Measurements from ENCODE around the gene MAGEA6. TPM values are rescaled to one million over a fixed set of nuclear protein-coding genes. Genes with fewer than 3 reads are reported as not detected.
"Not testable (repeated sequence)": the region's sequence is repeated elsewhere in the genome, so short reads cannot be mapped to it uniquely, and the experiment has no call there.

The MAGEA6 gene
- total and polyA plus RNA-seq, 2 experiments from 2014 or later = 0.45 TPM; not detected in 1

DNA sequence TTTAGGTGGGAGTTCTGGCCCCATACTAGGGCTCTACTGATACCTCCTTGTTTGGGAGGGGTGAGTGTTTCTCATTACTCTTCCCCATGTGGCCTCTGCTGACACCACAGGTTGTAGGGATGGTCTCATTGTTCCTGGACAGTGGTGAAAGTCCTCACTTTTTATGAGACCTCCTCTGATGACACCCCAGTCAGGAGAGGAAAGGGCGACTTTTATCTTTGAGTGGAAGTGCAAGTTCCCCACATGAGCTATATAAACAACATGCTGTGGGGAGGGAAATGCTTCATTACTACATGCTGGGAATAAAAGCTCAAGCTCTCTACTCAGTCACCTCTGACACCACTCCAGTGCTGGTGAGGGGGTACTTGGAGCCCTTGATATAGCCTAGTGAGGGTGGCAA is 29.5 kb upstream of the MAGEA6 start:
- Histone ChIP-seq H4K20me1 (ENCODE audit: insufficient read depth, poor library complexity, severe bottlenecking) (no peaks in the 10 kb centered on the region), H3K27me3 (no peaks in the 10 kb centered on the region), H3K4me2 (no peak overlapping the region), H3K4me1 (ENCODE audit: insufficient read depth) (no peaks in the 10 kb centered on the region), H3K9me2 (replicated peaks; ENCODE audit: insufficient read depth) (no peaks in the 10 kb centered on the region), H3K36me3 (replicated peaks; ENCODE audit: insufficient read depth, low read depth) (no peaks in the 10 kb centered on the region), H3K79me2 (no peaks in the 10 kb centered on the region), H3K9me3 (ENCODE audit: low read depth) (no peaks in the 10 kb centered on the region), H2AFZ (no peak overlapping the region), H3K27ac (no peak overlapping the region), H3K4me3 (no peak overlapping the region)
- TF ChIP-seq, protein P1, sequence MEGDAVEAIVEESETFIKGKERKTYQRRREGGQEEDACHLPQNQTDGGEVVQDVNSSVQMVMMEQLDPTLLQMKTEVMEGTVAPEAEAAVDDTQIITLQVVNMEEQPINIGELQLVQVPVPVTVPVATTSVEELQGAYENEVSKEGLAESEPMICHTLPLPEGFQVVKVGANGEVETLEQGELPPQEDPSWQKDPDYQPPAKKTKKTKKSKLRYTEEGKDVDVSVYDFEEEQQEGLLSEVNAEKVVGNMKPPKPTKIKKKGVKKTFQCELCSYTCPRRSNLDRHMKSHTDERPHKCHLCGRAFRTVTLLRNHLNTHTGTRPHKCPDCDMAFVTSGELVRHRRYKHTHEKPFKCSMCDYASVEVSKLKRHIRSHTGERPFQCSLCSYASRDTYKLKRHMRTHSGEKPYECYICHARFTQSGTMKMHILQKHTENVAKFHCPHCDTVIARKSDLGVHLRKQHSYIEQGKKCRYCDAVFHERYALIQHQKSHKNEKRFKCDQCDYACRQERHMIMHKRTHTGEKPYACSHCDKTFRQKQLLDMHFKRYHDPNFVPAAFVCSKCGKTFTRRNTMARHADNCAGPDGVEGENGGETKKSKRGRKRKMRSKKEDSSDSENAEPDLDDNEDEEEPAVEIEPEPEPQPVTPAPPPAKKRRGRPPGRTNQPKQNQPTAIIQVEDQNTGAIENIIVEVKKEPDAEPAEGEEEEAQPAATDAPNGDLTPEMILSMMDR (IDR thresholded peaks at IDR 0.05; ENCODE audit: poor library complexity) = no peak
- TF ChIP-seq EZH2 (IDR thresholded peaks at IDR 0.05; ENCODE audit: borderline replicate concordance) (no peak), EZH2phosphoT487 (IDR thresholded peaks at IDR 0.05; ENCODE audit: low read depth, severe bottlenecking, unreplicated experiment) (no peak)
- 63% methylated on average over 1 of the region's 1 CpG for WGBS (ENCODE audit: low lambda C conversion rate, missing lambda C conversion rate)
- no peak for DNase-seq (ENCODE audit: low spot score)

DNA sequence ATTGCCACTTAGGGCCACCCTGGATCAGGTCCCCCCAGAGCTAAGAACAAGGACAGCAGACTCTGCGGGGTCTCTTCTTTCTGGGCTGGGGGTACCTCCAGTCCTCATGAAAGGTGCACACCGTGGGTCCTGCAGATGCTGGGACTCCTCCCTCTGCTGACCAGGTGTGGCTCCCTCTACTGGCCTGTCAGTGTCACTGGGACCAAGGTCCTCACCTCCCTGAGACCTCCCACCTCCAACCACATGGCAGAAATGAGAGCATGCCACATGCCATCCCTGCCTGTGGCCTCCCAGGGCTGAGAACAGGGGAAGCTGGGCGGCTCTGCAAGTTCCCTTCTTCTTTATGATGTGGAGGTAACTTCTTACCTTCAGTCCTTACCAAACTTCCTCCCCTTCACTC is 17.6 kb upstream of the MAGEA6 start:
- DNase-seq (ENCODE audit: low spot score); H4K20me1 ChIP-seq (ENCODE audit: insufficient read depth, poor library complexity, severe bottlenecking); H3K9me2 ChIP-seq (replicated peaks; ENCODE audit: insufficient read depth); H3K27ac ChIP-seq; H3K9me3 ChIP-seq (ENCODE audit: low read depth); H3K4me1 ChIP-seq (ENCODE audit: insufficient read depth); H3K79me2 ChIP-seq; H3K4me2 ChIP-seq; H3K4me3 ChIP-seq; H2AFZ ChIP-seq; H3K36me3 ChIP-seq (replicated peaks; ENCODE audit: insufficient read depth, low read depth); H3K27me3 ChIP-seq: not testable (repeated sequence)
- WGBS (ENCODE audit: low lambda C conversion rate, missing lambda C conversion rate) = no CpG with 5 or more reads among the region's 3 CpGs

DNA sequence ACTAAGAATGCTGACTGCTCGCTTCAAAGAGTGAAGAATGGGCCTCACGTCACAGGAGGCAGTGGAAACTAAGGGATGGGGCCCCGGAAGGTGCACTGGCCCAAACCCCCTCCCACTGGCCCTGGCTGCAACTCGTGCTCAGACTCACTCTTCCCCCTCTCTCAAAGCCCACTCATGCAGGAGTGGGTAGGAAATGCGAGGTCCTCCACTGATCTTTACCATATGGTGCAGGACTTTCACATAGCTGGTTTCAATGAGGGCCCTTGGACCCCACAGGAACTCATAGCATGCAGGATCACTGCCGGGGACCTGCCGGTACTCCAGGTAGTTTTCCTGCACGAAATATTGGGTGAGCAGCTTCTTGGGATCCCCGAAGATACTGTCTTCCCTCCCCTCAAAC is 2.9 kb downstream of the MAGEA6 start:
- not testable (repeated sequence) for H3K27me3 ChIP-seq; H3K9me2 ChIP-seq (replicated peaks; ENCODE audit: insufficient read depth); H3K36me3 ChIP-seq (replicated peaks; ENCODE audit: insufficient read depth, low read depth); H2AFZ ChIP-seq; H3K27ac ChIP-seq; H3K79me2 ChIP-seq; DNase-seq (ENCODE audit: low spot score); H3K4me1 ChIP-seq (ENCODE audit: insufficient read depth); H3K4me3 ChIP-seq; H3K9me3 ChIP-seq (ENCODE audit: low read depth); H3K4me2 ChIP-seq; H4K20me1 ChIP-seq (ENCODE audit: insufficient read depth, poor library complexity, severe bottlenecking)
- WGBS (ENCODE audit: low lambda C conversion rate, missing lambda C conversion rate) = 73% methylated on average over 9 of the region's 9 CpGs

DNA sequence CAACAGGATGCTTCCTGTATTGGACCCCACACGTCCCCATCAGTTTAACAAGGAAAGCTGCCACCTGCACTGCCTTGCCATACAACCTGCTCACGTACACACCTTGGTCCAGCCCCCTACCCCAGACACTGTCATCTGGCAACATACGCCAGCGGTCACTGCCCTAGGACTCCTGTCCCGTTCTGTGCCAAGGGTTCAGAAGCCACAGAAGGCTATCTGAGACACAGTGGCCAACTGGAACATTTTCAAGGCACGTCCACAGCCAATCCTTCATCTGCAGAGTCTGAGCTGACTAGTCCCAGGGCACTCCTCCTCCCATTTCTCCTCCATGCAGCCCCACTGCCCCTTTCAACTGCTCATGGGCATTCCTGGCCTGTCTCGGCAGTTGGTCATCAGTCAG is 7.9 kb downstream of the MAGEA6 start:
- 64% methylated on average over 5 of the region's 7 CpGs for WGBS (ENCODE audit: low lambda C conversion rate, missing lambda C conversion rate)
- H3K79me2 ChIP-seq; H3K27me3 ChIP-seq; H3K4me3 ChIP-seq; H2AFZ ChIP-seq; H3K4me2 ChIP-seq; H3K4me1 ChIP-seq (ENCODE audit: insufficient read depth); DNase-seq (ENCODE audit: low spot score); H3K27ac ChIP-seq; H3K9me3 ChIP-seq (ENCODE audit: low read depth); H3K36me3 ChIP-seq (replicated peaks; ENCODE audit: insufficient read depth, low read depth); H3K9me2 ChIP-seq (replicated peaks; ENCODE audit: insufficient read depth); H4K20me1 ChIP-seq (ENCODE audit: insufficient read depth, poor library complexity, severe bottlenecking): not testable (repeated sequence)

DNA sequence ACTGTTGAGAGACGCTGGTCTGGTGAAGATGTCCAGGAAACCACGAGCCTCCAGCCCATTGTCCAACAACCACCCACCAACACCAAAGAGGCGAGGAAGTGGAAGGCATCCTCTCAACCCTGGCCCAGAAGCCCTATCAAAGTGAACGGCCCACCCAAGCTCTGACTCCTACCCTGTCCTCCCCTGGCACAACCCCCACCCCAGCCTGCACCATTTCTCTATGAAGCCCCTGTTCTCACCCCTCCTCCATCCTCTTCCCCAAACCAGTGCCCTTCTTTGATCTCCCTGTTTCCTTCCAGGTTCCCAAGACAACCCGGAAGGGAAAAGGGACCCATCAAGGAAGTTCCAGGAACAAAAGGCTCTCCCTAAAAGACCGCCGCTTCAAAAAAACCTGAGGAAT is 9.9 kb downstream of the MAGEA6 start:
- H3K9me3 ChIP-seq (ENCODE audit: low read depth); H3K4me1 ChIP-seq (ENCODE audit: insufficient read depth); H4K20me1 ChIP-seq (ENCODE audit: insufficient read depth, poor library complexity, severe bottlenecking); H3K4me2 ChIP-seq; H3K79me2 ChIP-seq; DNase-seq (ENCODE audit: low spot score); H3K9me2 ChIP-seq (replicated peaks; ENCODE audit: insufficient read depth); H3K27me3 ChIP-seq; H2AFZ ChIP-seq; H3K36me3 ChIP-seq (replicated peaks; ENCODE audit: insufficient read depth, low read depth); H3K27ac ChIP-seq; H3K4me3 ChIP-seq: not testable (repeated sequence)
- 71% methylated on average over 3 of the region's 7 CpGs for WGBS (ENCODE audit: low lambda C conversion rate, missing lambda C conversion rate)

DNA sequence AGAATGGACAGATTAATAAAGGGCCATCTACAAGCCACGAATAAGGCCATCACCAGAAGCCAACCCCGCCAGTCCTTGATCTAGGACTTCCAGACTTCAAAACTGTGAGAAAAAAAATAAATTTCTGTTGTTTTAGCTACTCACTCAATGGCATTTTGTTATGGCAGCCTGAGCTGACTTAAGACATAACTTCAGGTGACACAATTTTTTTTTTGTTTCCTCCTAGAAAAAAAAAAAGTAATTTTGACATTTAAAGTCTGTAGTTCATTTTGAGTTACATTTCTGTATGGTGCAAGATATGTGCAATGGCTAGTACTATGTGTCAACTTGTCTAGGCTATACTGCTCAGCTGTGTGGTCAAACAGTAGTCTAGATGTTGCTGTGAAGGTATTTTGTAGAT is 10.6 kb downstream of the MAGEA6 start, which contains the start of gene CSAG3:
TSS of gene CSAG3 (plus strand) at position 301 of the 400 bp plus-strand sequence.
- H3K27ac ChIP-seq; H3K79me2 ChIP-seq; H3K27me3 ChIP-seq; DNase-seq (ENCODE audit: low spot score); H3K4me1 ChIP-seq (ENCODE audit: insufficient read depth); H3K9me2 ChIP-seq (replicated peaks; ENCODE audit: insufficient read depth); H2AFZ ChIP-seq; H4K20me1 ChIP-seq (ENCODE audit: insufficient read depth, poor library complexity, severe bottlenecking); H3K9me3 ChIP-seq (ENCODE audit: low read depth); H3K36me3 ChIP-seq (replicated peaks; ENCODE audit: insufficient read depth, low read depth); H3K4me2 ChIP-seq; H3K4me3 ChIP-seq: not testable (repeated sequence)
- no CpG with 5 or more reads among the region's 2 CpGs for WGBS (ENCODE audit: low lambda C conversion rate, missing lambda C conversion rate)

DNA sequence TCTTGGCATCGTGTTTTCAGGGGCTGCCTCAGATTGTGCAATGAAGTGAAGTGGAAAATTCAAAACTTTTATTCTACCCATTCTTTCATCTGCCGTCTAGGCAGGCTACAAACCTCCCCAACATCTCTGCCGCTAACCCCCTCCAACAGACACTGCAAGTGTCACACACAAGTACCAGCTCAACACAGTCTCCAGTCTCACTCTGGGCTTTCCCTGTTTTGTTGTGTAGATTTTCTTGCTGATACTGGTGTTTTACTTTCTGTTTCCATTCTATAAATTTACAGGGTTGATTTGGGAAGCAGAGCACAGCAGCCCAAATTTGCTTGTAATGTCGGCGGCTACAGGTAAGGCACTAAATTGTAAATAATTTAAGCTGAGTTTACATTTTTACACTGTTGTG is 14.6 kb downstream of the MAGEA6 start:
- not testable (repeated sequence) for H3K9me3 ChIP-seq (ENCODE audit: low read depth); H3K36me3 ChIP-seq (replicated peaks; ENCODE audit: insufficient read depth, low read depth); H3K4me1 ChIP-seq (ENCODE audit: insufficient read depth); H3K9me2 ChIP-seq (replicated peaks; ENCODE audit: insufficient read depth); H3K4me3 ChIP-seq; H2AFZ ChIP-seq; H4K20me1 ChIP-seq (ENCODE audit: insufficient read depth, poor library complexity, severe bottlenecking); H3K27ac ChIP-seq; H3K79me2 ChIP-seq; DNase-seq (ENCODE audit: low spot score); H3K27me3 ChIP-seq; H3K4me2 ChIP-seq
- WGBS (ENCODE audit: low lambda C conversion rate, missing lambda C conversion rate) = no CpG with 5 or more reads among the region's 5 CpGs

DNA sequence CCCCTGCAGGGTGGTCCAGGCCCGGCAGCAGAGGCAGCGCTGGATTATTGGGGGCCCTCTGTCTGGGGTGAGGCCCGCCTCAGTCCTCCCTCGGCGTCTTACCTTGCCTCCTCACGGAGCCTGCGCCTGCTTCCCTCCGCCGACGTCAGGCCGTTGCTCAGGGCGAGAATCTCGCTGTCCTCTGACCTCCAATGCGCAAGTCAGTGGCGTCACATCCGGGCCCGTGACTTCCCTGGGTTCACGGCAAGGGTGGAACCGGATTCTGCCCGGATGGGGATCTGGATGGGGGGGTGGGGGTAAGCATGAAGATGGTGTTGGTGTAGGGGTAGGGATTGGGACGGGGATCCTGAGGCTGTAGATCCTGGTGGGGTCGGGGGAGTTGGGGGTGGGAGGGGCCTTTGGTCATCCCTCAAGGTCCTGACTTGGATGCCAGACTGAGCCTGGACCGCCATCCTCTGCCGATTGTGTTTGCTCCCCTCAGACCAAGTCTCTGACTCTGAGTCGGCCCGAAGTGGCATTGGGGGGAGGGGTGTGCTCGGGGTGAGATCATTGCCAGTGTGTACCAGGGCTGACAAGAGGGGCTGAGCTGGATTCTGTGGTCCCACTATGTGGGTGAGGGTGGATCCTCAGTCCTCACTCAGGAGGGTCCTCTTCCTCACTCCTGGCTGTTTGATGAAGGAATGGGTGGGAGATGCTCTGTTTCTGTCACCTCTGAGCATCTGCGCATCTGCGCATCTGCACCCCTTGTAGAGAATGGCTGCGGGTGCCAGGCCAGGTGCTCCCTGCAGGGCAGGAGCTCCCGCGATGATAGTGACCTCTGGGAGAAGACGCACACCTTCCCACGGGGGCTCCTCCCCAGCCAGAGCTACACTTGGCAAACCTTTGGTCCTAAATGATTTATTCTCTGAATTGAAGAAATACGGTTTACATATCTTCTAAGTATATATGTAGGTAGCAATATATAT is 15.5 kb downstream of the MAGEA6 start, which contains the start of gene MAGEA2:
TSS of gene MAGEA2 (minus strand) at position 157 of the 965 bp plus-strand sequence. CDS start 2,479 bp downstream, outside the sequence.
- H3K4me2 ChIP-seq; H3K79me2 ChIP-seq; H3K27me3 ChIP-seq; H3K9me3 ChIP-seq (ENCODE audit: low read depth); H4K20me1 ChIP-seq (ENCODE audit: insufficient read depth, poor library complexity, severe bottlenecking); H3K27ac ChIP-seq; H3K9me2 ChIP-seq (replicated peaks; ENCODE audit: insufficient read depth); H3K4me3 ChIP-seq; H3K36me3 ChIP-seq (replicated peaks; ENCODE audit: insufficient read depth, low read depth); H2AFZ ChIP-seq; DNase-seq (ENCODE audit: low spot score); H3K4me1 ChIP-seq (ENCODE audit: insufficient read depth): not testable (repeated sequence)
- no CpG with 5 or more reads among the region's 35 CpGs for WGBS (ENCODE audit: low lambda C conversion rate, missing lambda C conversion rate)

All from hepatocyte (in vitro differentiated cells).